GM12891 (cell line): ENCODE measurements around the gene PRKCB.

Experiments
- PAX5 ChIP-seq: IDR thresholded peaks from 2 replicates; pipeline ENCODE4 v1.6.1; 2011; ENCODE audit warnings: low read length, moderate library complexity, mild to moderate bottlenecking; ENCODE audit not compliant: insufficient read depth, severe bottlenecking
- POLR2A ChIP-seq: IDR thresholded peaks from 2 replicates; pipeline ENCODE4 v1.6.1; 2011; ENCODE audit warnings: low read depth, low read length, control low read depth
- POLR2AphosphoS5 ChIP-seq: IDR thresholded peaks from 2 replicates; pipeline ENCODE4 v1.6.1; 2011; ENCODE audit warnings: low read depth, low read length, control low read depth
- POU2F2 ChIP-seq: IDR thresholded peaks from 2 replicates; pipeline ENCODE4 v1.6.1; 2011; ENCODE audit warnings: low read depth, mild to moderate bottlenecking, control low read depth, low read length, moderate library complexity
- SPI1 ChIP-seq: IDR thresholded peaks from 2 replicates; pipeline ENCODE4 v1.6.1; 2011; ENCODE audit warnings: low read depth, low read length, control low read depth
- TAF1 ChIP-seq: IDR thresholded peaks from 2 replicates; pipeline ENCODE4 v1.6.1; 2011; ENCODE audit warnings: low read depth, low read length, control low read depth

- no peak for TF ChIP-seq POLR2A
- TF ChIP-seq POLR2AphosphoS5, result no peak
- TF ChIP-seq TAF1, result no peak
- no peak for TF ChIP-seq POU2F2
- no peak for TF ChIP-seq SPI1
- TF ChIP-seq PAX5, result no peak
Observed at GRCh38 chr16:24258791-24259190, 423.0 kb downstream of the PRKCB start.
